NCI-H1417 (cell line): ENCODE data around the gene TNRC6C.
"Not testable (repeated sequence)": the region's sequence is repeated elsewhere in the genome, so short reads cannot be mapped to it uniquely, and the experiment has no call there.

Experiments used
- DNase-seq, 3 experiments: peaks; one replicate each; lab custom pipeline; 2025; lab: John Stamatoyannopoulos, UW

The TNRC6C gene

DNA sequence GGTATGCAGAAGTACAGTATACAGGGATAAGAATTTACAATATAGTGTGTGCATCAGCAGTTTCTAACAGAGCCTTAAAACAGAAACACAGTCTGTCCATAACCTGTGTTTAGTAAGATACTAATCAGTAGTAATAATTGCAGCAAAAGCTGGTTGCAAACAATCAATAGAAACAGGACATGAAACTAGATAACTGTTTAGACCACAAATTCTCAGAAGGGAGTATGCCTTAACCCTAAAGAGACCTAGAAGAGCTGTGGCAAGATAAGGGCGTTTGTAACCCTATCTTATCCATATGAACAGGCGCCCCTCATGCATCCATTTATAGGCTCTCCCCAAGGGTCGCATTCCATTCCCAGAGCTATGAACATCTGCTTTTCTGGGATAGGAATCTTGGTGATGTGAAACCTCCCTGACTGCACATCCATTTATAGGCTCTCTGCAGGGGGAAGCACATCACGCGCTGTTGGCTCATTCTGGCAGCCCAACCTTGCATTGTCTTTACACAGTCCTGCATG is 123.9 kb downstream of the TNRC6C start:
- not testable (repeated sequence) for DNase-seq

DNA sequence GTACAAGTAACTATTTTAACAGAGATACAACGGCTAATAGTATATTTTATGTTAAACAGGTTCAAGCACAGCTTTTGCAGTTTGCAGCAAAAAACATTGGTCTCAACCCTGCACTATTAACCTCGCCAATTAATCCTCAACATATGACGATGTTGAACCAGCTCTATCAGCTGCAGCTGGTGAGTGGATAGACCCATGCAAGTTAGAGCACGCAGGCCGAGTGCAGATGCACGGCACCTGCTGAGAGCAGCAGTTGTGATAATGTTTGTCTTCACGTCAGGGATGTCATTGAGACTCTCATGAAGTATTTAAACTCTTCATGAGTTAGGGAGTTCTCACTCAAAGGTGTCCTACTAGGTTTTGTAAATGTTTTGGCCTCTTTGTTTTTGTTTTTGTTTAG is 124.5 kb downstream of the TNRC6C start:
- peak; percentile 61 to 87 (median 62) for DNase-seq

DNA sequence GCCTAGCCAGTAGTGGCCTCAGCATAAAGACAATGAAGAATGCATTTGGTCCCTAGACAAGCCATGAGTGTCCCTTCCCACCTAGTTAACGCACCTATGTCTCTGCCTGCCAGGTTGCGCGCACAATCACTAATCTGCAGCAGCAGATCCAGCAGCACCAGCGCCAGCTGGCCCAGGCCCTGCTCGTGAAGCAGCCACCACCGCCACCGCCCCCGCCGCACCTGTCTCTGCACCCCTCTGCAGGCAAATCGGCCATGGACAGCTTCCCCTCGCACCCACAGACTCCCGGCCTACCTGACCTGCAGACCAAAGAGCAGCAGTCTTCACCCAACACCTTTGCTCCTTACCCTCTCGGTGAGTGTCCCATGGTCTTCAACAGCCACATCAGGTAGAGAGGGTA is 128.2 kb downstream of the TNRC6C start:
- DNase-seq, result no peak

DNA sequence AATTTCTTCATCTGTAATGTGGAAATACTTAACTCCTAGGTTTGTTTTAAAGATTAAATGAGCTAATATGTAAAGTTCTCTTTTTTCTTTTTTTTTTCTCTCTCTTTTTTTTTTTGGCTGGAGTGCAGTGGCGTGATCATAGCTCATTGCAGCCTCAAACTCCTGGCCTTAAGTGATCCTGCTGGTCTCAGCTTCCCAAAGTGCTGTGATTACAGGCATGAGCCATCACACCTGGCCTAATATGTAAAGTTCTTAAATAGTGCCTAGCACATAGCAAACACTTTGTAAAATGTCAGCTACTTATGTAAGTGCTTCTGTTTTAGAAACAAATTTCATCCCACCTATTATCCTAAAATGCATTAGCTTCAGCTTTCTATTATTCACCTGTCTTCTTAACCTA is 130.0 kb downstream of the TNRC6C start:
- DNase-seq, result no peak

DNA sequence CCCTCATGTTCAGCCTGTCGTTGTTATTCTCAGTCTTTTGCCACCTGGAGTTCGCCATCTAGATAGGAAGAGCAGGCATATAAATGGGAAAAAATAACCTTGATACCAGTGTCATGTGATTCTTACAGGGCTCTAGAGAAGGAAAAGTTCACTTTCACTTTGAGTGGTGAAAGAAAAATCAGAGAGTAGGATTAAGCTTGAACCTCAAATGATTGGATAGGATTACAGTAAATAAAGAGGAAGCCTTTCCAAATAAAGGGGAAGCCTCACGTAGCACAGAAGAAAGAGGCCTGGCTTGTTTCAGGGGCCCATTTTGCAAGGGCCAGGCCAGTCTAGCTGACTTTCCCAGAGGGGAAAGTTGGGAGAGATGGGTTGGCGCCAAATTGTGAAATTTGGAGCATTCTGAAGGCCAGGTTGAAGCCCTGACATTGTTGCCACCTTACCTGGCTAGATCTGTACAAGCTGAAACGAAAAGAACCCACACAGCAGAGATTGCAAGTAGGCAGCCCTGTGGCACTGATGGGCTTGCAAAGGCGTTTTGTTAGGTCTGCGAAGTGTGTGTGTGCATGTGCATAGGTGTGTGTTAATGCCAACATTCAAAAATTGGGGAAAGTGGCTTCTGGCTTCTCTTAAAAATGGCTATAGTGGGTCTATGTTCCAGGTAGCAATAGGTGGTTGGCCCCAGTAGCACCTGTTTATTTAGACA is 131.2 kb downstream of the TNRC6C start:
- no peak for DNase-seq

DNA sequence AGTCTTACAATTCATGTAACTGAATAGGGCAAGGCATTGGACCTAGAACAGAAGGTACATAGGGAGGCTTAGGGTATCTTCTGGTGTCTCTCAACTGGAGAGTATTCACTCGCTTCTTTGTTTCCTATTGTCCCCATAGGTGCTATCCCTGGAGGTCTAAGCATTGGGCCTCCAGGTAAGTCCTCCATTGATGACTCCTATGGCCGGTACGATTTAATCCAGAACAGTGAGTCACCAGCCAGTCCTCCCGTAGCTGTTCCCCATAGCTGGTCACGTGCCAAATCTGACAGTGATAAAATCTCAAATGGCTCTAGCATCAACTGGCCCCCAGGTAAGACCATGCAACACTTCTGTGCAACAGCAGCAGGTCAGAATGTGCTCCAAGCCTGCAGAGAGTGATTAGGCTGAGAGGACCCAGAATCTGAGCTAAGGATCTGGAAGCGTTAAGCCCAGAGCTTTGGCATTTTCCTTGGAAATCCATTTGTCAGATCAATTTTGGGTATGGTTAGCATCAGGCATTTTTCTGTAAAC is 134.4 kb downstream of the TNRC6C start:
- DNase-seq, result no peak

DNA sequence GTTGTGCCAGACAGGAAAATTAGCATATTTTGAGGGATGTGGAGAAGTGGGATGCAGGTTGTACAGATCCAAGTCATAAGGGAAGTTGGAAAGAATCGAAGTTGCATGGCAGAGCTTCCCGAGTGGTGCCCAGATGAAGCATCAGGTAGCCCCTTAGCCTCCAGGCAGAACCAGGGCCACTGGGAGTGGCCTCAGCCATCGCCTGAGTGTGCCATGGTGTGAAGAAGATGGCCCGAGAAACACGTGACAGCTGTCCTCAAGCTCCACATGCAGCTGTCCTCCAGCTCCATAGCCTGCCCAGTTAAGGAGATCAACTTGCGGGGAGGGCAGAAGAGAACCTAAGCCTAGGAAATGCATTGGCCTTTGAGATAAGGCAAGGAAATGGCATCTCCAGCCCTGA is 136.5 kb downstream of the TNRC6C start:
- DNase-seq, result no peak

DNA sequence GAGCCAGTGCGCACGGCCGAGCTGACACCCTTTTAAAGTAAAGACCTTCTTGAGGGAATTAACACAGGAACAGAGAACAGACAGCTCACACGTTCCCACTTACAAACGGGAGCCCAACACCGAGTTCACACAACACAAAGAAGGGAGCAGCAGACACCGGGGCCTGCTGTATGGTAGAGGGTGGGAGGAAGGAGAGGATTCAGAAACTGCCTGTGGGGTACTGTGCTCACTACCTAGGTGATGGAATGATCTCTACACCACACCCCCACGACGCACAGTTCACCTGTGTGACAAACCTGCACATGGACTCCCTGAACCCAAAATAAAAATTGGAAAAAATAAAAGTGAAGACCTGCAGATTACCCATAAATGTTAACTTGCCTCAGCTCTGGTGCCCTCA is 137.6 kb downstream of the TNRC6C start:
- DNase-seq, result no peak

DNA sequence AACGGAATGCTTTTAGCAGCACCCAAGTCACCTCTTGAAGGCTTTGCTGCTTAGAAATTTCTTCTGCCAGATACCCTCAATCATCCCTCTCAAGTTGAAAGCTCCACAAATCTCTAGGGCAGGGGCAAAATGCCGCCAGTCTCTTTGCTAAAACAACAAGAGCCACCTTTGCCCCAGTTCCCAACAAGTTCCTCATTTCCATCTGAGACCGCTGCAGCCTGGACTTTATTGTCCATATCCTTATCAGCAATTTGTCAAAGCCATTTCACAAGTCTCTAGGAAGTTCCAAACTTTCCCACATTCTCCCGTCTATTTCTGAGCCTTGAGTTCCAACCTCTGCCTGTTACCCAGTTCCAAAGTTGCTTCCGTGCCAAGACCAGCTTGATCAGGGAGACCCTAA is 142.6 kb downstream of the TNRC6C start:
- no peak for DNase-seq

DNA sequence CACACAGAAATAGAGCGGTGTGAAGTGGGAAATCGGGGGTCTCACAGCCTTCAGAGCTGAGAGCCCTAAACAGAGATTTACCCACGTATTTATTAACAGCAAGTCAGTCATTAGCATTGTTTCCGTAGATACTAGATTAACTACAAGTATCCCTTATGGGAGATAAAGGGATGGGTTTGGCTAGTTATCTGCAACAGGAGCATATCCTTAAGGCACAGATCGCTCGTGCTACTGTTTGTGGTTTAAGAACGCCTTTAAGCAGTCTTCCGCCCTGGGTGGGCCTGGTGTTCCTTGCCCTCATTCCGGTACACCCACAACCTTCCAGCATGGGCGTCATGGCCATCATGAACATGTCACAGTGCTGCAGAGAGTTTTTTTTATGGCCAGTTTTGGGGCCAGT is 143.0 kb downstream of the TNRC6C start:
- no peak for DNase-seq

DNA sequence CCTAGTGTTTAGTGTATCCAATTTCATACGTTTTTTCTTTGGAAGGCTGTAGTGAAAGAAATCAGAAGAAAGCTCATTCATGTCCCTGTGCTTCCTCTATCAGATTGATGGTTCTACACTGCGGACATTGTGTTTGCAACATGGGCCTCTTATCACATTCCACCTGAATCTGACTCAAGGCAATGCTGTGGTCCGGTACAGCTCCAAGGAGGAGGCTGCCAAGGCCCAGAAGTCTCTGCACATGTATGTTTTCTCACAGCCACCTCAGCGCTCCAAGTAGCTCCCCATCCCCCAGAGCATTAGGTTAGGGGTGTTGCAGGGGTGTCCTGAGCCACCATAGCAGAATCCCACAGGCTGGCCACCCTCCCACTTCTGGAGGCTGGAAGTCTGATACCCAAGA is 144.8 kb downstream of the TNRC6C start:
- no peak for DNase-seq

DNA sequence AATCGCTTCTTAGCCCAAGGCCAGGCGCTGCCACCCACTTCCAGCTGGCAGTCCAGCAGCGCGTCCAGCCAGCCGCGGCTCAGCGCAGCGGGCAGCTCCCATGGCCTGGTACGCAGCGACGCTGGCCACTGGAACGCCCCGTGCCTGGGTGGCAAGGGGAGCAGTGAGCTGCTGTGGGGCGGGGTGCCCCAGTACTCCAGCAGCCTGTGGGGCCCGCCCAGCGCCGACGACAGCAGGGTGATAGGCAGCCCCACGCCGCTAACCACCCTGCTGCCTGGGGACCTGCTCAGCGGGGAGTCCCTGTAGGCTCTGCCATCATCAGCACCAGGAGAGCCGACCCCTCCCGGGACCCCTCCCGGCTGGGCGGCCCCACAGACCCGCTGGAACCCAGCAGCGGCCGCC is 146.0 kb downstream of the TNRC6C start:
- DNase-seq, result no peak

DNA sequence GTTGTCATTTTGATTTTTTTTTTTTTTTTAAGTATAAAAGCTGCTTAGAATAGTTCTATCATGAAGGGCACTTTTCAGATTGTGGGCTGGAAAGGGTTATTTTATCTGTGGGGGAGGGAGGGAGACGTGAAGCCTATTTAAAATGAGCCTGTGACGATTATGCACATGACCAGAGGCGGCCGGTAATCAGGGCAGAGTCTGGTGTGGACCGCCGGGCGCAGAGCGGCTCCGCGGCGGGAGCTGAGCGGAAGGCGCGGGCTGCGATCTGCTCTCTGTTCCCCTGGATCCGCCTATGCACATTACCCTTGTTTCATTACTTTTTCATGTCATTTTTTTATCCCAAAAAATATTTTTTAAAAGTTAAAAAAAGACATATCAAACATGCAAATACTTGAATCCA is 146.6 kb downstream of the TNRC6C start:
- DNase-seq, result no peak

DNA sequence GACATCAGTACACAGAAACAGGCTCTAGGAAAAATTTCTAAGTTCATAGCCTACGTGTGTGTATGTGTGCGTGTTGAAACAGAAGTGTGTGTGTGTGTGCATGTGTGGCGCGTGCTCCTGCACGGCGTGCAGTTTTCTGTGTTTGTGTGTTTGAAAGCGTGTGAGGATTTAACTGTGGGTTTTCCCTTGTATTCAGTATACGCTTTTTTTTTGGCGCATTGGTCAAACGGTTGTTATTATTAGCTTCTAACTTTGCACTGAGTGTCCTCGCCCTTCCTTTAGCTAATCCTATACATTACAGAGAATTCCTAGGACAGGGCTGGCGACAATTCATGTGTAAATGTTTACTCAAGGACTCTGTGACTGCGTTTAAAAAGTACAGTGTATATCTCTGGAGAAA is 147.0 kb downstream of the TNRC6C start:
- DNase-seq, result peak in 1 of 3 experiments; percentile 13

DNA sequence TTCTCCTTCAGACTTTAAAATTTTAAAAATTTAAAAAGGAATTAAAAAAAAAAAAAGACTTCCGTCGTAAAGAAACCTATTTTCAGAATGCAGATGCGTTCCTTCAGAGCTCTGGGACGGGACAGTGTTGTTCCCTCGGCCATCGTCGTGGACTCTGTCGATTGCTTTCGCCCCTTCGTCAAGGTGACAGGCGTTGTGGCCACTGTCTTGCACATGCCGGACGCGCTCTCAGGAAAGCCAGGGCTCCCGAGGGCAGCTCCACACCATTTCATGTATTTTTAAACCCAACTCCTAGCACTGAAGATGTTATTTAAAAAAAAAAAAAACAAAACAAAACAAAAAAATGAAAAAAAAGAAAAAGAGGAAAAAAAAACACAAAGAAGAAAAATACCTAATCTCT is 147.7 kb downstream of the TNRC6C start:
- no peak for DNase-seq

DNA sequence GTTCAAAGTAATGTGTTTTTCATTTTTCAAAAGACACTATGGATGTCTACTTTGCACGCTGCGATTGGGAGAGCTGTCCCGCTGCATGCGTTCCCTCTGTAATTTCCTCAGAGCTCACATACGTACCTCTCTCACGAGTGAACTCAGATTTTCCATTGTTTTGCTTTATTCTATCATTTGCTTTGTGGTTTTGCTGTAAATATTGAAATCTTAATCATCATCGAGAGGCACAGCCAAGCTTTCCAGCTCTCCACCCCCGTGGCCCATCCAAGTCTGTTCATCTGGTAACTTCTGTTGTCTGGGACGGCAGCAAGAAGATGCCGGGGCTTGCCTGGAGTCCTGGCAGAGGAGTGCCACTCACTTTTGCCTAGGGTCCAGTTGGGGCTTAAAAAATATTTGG is 149.0 kb downstream of the TNRC6C start:
- no peak for DNase-seq

DNA sequence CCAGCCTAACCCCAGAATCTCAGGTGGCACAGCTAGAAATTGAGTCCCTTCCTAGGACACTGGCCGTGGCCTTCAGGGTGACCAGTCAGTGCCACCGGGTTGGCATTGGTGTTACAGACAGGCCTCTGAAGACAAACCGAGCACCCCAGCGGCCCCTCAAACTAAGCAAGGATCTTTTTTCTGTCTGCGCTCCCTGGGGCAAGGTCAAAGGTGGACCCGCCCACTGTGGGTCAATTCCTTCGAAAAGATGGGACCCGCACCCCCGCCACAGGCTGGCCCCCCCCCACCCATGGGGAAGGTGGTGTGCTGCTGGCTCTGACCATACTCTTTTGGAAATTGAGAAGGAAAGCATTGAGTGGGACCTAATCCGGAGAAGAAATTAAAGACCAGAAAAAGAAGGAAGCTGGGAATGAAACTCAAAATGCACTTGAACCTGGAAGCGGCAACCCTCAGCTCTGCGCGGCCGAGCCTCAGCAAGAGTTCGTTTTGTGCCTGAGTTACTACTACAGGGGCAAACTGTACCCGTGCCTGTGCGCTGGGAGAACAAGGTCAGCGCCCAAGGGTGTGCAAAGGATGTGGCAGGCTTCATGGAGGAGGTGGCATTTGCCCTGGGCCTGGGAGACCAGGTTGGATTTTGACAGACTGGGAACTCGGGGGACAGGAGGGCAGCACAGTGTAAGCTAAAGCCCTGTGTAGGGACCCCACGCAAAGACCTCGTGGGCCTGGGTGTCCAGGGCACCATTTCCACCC is 149.6 kb downstream of the TNRC6C start:
- no peak for DNase-seq

DNA sequence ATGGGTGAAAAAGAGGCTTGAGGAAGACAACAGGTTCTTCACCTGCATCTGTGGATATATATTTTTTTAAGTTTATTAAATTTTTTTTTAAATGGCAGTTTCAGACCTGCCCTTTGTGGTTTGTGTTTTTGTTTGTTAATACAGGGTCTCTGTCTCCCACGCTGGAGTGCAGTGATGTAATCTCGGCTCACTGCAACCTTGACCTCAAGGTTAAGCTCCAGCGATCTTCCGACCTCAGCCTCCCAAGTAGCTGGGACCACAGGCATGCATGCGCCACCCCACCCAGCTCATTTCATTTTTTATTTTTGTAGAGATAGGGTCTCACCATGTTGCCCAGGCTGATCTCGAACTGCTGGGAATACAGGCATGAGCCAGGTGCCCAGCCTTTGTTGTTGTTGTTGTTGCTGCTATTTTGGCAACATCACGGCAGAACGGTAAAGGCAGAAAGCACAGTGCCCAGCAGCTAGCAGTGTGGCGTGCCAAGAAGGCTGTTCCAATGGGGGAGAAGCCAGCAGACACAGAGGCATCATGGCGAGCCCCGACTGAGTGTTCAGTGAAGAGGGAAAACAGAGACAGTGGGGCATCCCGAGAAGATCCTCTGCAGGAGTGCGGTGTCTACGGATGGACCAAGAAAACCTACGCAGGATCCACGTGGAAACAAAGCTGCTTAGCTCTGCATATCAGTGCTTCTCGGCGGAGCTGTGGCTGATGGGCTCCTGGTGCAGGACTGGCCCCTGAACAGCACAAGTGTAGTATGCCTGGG is 150.4 kb downstream of the TNRC6C start:
- DNase-seq, result no peak

DNA sequence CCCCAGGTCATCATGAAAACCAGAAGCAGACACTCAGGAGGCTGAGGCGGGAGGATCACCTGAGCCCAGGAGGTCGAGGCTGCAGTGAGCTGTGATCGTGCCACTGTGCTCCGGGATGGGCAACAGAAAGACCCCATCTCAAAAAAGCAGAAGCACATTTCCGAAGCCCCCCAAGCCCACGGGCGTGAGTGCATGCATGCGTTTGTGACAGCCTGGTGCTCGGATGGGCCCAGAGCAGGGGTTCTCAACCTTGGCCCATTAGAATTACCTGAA is 150.9 kb downstream of the TNRC6C start:
- no peak for DNase-seq

DNA sequence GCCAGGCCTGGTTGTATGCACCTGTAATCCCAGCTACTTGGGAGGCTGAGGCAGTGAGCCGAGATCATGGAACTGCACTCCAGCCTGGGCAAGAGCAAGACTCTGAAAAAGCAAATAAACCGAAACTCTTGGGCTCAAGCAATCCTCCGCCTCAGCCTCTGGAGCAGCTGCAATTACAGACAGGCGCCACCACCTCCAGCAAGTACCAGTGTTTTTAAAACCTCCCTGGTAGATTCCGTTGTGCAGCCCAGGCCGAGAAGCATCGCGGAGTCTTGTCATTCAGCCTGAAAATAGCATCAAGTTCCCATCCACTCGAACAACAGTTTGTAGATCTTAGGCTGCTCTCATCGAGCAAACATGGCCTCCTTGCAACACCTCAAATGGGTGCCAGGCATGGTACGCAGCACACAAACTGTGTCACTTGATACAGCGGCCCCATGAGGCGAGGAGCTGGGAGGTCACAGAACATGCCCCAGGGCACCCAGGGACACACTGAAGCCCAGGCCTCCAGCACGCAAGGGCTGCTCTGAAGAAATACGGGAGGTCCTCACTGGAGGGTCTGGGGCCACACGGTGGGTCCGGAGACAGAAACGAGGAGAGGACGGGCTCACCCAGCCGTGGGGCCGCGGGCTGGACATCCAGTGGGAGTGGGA is 152.0 kb downstream of the TNRC6C start:
- DNase-seq, result no peak

DNA sequence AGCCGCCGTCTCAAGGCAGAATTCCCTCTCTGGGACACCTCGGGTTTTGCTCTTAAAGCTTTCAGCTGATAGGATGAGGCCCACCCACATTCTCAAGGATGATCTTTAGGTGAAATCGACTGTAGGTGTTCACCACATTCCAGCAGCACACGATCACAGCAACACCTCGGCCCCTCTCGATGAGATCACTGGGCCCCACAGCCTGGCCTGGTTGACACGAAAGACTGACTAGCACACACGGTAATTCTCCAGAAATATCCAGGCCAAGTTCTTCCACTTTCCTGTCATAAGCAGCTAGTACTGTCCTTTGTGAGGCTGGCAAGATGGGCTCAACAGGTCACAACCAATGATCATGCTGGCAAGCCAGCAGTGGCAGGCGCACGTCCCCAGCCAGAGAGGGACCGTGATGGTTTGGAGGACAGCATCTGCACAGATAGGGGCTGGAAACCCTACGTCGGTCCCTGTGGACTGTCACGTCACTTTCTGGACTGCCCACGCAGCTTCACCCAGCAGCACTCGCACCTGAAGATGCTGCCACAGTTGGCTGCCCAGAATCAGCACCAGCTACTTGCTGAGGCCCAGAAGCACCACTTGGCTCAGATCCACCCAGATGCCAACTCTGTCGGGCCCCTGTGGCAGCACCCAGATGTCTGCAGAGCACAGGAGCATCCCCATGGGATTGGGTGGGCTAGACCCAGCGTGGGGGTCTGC is 152.7 kb downstream of the TNRC6C start:
- no peak for DNase-seq
